Activated B cell treated with CpG ODN at 0.5 μM for 24 hours (primary cell): ENCODE data around the gene PDE10A. TPM values are rescaled to one million over a fixed set of nuclear protein-coding genes. Genes with fewer than 3 reads are reported as not detected.

Source experiments
- ATAC-seq: fragments of 200-7000 bp; cut with Tn5 transposase; one replicate; pipeline ENCODE4 v1.10.0; 2021; ENCODE audit warnings: low read depth, mild to moderate bottlenecking, moderate library complexity
- CTCF ChIA-PET: fragments of 350-600 bp; sonication (Branson Sonifier 250); formaldehyde crosslinking; loops from one replicate; lab custom pipeline; 2021; ENCODE audit warnings: antibody characterized with exemption; lab: Charles Lee
- POLR2A ChIA-PET: fragments of 350-600 bp; sonication (Branson Sonifier 250); formaldehyde crosslinking; loops from one replicate; lab custom pipeline; 2021; ENCODE audit warnings: antibody characterized with exemption; lab: Charles Lee
- DNase-seq: peaks from one replicate; pipeline ENCODE4 v3.0.0; 2022
- H3K27ac Mint-ChIP-seq: one replicate; pipeline ENCODE4 v1.8.0; 2020; ENCODE audit warnings: mixed read lengths
- H3K27me3 Mint-ChIP-seq: one replicate; pipeline ENCODE4 v1.8.0; 2021; ENCODE audit warnings: mixed read lengths
- H3K36me3 Mint-ChIP-seq: one replicate; pipeline ENCODE4 v1.8.0; 2021; ENCODE audit warnings: low read depth, mixed read lengths
- H3K4me1 Mint-ChIP-seq: one replicate; pipeline ENCODE4 v1.8.0; 2021; ENCODE audit warnings: mixed read lengths
- H3K4me3 Mint-ChIP-seq: one replicate; pipeline ENCODE4 v1.8.0; 2020; ENCODE audit warnings: mild to moderate bottlenecking, mixed read lengths
- H3K9me3 Mint-ChIP-seq: one replicate; pipeline ENCODE4 v1.8.0; 2020; ENCODE audit warnings: mixed read lengths
- intact Hi-C: fragments of 100-400 bp; cut with micrococcal nuclease; formaldehyde crosslinking; loops from one replicate; pipeline ENCODE4 v1.15.1; 2024
- total RNA-seq: library from RNA; stranded (reverse); gene quantifications from 2 replicates; pipeline ENCODE4 v1.2.3, GENCODE V29; 2022
- TF ChIP-seq, protein P1 (sequence below): fragments of 200-600 bp; IDR thresholded peaks from one replicate; pipeline ENCODE4 v1.8.0; 2022; ENCODE audit warnings: antibody characterized with exemption, mild to moderate bottlenecking

PDE10A gene
- total RNA-seq, 1 donor from 2014 or later: not detected

DNA sequence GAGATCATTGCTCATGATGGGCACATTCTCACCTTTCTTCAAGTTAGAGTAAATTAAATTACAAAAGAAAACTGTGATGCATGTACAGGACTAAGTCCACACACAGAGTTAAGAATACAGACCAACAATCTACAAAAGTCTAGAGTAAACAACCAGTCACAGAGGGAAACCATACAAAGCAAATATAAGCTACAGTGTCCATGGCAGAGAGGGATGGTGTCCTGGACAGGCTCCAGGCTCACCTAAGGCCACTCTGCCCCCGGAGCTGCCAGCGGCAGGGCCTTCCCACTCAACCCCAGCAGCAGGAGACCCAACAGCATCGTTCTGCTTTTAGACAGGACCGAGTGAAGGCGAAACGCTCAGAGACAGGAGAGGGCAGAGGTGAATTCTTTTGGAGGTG is 16.0 kb downstream of the PDE10A start:
- POLR2A ChIA-PET: no interaction called here
- H3K27me3 Mint-ChIP-seq: no peaks in the 10 kb centered on the region

DNA sequence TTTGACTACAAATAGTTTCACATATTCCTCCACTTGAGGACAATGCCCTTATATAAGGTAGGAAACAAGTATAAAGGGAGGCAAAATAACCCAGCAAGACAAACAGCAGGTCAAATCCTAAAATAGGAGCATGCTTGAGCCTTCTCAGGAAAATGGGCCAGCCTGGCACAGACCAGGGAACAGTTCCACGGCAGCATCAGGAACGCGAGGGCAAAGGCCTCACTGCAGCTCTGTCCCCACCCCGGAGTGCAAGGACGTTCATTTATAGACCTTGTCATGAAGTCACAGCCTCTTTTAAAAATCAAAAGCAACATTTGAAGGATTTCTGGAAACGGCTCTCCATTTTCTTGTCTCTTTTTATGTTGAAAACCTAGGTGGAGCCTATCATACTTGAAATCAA is 17.1 kb downstream of the PDE10A start:
- no peaks in the 10 kb centered on the region for H3K36me3 Mint-ChIP-seq
- ChIA-PET POLR2A (no interaction called here), CTCF (no interaction called here)
- no peak for DNase-seq
- ATAC-seq: no peak
- H3K27ac Mint-ChIP-seq: no peak overlapping the region
- no peaks in the 10 kb centered on the region for H3K9me3 Mint-ChIP-seq
- H3K4me3 Mint-ChIP-seq: no peak overlapping the region
- H3K4me1 Mint-ChIP-seq: no peaks in the 10 kb centered on the region
- intact Hi-C loops: no loop called here
- TF ChIP-seq, protein P1, sequence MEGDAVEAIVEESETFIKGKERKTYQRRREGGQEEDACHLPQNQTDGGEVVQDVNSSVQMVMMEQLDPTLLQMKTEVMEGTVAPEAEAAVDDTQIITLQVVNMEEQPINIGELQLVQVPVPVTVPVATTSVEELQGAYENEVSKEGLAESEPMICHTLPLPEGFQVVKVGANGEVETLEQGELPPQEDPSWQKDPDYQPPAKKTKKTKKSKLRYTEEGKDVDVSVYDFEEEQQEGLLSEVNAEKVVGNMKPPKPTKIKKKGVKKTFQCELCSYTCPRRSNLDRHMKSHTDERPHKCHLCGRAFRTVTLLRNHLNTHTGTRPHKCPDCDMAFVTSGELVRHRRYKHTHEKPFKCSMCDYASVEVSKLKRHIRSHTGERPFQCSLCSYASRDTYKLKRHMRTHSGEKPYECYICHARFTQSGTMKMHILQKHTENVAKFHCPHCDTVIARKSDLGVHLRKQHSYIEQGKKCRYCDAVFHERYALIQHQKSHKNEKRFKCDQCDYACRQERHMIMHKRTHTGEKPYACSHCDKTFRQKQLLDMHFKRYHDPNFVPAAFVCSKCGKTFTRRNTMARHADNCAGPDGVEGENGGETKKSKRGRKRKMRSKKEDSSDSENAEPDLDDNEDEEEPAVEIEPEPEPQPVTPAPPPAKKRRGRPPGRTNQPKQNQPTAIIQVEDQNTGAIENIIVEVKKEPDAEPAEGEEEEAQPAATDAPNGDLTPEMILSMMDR: no peak
- no peaks in the 10 kb centered on the region for H3K27me3 Mint-ChIP-seq

More for the DNA sequence above, 16.0 kb downstream of the PDE10A start:
- CTCF ChIA-PET: no interaction called here
- H3K27ac Mint-ChIP-seq: no peak overlapping the region
- peaks cover 4% of the 10 kb centered on the region for H3K9me3 Mint-ChIP-seq
- no peaks in the 10 kb centered on the region for H3K36me3 Mint-ChIP-seq
- H3K4me1 Mint-ChIP-seq: no peaks in the 10 kb centered on the region
- intact Hi-C loops: no loop called here
- no peak for ATAC-seq
- no peak for DNase-seq
- no peak overlapping the region for H3K4me3 Mint-ChIP-seq
- TF ChIP-seq, protein P1: no peak

DNA sequence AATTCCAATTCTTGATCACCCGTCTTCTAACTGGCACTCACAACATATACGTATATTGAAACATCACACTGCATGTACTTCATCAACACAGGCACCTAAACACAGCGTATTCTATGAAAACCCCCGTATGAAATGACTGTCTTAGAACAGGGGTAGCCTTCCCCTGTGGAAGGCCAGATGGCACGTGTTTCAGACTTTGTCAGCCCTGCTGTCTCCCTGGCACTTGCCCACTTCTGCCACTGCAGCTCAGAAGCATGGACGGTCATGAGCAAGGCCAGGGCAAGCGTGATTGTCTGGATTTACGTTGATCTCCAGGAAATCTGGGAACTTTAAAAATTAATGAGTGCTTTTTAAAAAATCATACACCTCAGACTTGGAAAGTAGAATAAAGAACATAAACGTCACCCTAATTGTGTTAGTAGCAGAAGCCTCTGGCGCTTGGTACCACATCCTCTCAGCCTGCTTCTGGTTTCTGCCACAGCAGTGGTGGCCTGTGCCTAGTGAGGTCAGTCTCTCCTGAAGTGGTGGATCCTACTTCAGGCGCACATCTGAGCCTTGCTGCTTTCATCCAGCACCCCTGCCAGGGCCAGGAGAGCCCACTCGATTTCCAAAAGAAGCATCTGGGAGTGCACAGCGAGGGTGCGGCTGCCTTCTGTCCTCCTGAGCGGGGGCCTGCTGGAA is 18.3 kb downstream of the PDE10A start:
- POLR2A ChIA-PET: no interaction called here
- H3K4me3 Mint-ChIP-seq: no peak overlapping the region
- no peaks in the 10 kb centered on the region for H3K4me1 Mint-ChIP-seq
- TF ChIP-seq, protein P1: no peak
- H3K36me3 Mint-ChIP-seq: no peaks in the 10 kb centered on the region
- CTCF ChIA-PET: no interaction called here
- H3K9me3 Mint-ChIP-seq: no peaks in the 10 kb centered on the region
- intact Hi-C loops: no loop called here
- no peaks in the 10 kb centered on the region for H3K27me3 Mint-ChIP-seq
- ATAC-seq: no peak
- no peak overlapping the region for H3K27ac Mint-ChIP-seq
- DNase-seq: no peak

DNA sequence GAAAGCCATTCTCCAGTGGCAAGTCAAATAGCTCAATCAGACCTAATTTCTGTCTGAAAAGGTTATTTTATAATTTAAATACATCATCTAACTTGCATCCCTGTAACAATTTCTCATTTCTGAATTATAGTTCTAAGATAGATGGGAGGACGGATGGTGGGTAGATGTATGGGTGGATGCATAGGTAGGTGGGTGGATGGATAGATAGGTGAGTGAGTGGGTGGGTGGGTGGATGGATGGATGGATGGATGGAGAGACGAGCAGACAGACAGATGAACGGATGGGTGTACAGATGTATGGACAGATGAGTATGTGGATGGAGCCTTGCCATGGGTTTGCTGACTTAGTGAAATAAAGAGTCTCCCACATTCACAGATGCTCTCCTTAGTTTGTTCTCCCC is 20.0 kb downstream of the PDE10A start:
- ATAC-seq (no peak), DNase-seq (no peak)
- ChIA-PET CTCF (no interaction called here), POLR2A (no interaction called here)
- no peaks in the 10 kb centered on the region for H3K36me3 Mint-ChIP-seq
- H3K4me1 Mint-ChIP-seq: no peaks in the 10 kb centered on the region
- no peaks in the 10 kb centered on the region for H3K9me3 Mint-ChIP-seq
- no peaks in the 10 kb centered on the region for H3K27me3 Mint-ChIP-seq
- intact Hi-C loops: no loop called here
- no peak overlapping the region for H3K27ac Mint-ChIP-seq
- no peak overlapping the region for H3K4me3 Mint-ChIP-seq
- TF ChIP-seq, protein P1: no peak

DNA sequence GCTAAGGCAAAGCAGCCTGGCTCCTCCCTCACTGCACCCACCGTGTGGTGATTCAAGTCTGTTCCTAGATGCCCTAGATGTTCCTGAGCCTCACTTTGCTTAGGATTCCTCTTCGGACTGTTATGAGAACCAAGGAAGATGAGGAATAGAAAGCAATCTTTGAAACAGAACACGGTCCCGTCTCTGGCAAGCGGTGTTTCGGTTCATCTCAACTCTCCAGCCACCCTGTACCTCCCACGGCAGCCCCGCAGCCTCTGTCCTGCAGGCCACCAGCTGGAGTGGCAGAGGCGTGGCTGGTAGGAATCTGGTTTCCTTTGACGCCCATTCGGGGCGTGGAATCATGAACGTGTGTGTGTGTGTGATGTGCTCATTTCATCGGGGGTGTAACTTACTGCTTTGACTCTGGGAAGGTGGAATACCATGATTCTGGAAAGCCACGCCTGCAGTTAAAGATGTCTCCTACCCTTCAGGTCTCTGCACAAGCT is 21.3 kb downstream of the PDE10A start:
- H3K36me3 Mint-ChIP-seq: no peaks in the 10 kb centered on the region
- no peak overlapping the region for H3K4me3 Mint-ChIP-seq
- no peak overlapping the region for H3K27ac Mint-ChIP-seq
- no peaks in the 10 kb centered on the region for H3K9me3 Mint-ChIP-seq
- ChIA-PET CTCF (no interaction called here), POLR2A (no interaction called here)
- intact Hi-C loops: no loop called here
- DNase-seq (no peak), ATAC-seq (no peak)
- TF ChIP-seq, protein P1: no peak
- peaks cover under 1% of the 10 kb centered on the region for H3K27me3 Mint-ChIP-seq
- no peaks in the 10 kb centered on the region for H3K4me1 Mint-ChIP-seq
